Ishikawa (cell line): ENCODE measurements around the gene TECTA.

Experiments used
- CEBPB ChIP-seq: IDR thresholded peaks from 2 replicates; pipeline ENCODE4 v1.6.1; 2012
- EP300 ChIP-seq: IDR thresholded peaks from 2 replicates; pipeline ENCODE4 v1.6.1; 2012; ENCODE audit warnings: borderline replicate concordance
- TAF1 ChIP-seq: IDR thresholded peaks from 2 replicates; pipeline ENCODE4 v1.6.1; 2012; ENCODE audit warnings: low read depth, mild to moderate bottlenecking
- TCF12 ChIP-seq: IDR thresholded peaks from 2 replicates; pipeline ENCODE4 v1.6.1; 2012; ENCODE audit warnings: low read depth
- YY1 ChIP-seq: IDR thresholded peaks from 2 replicates; pipeline ENCODE4 v1.6.1; 2012; ENCODE audit warnings: low read depth

GRCh38 chr11:121207485-121208115, 106.6 kb downstream of the TECTA start:
- TF ChIP-seq CEBPB (no peak), YY1 (no peak), TAF1 (no peak), EP300 (no peak), TCF12 (no peak)
